Measurements from ENCODE around the gene ZMYND15.
"Not testable (repeated sequence)": the region's sequence is repeated elsewhere in the genome, so short reads cannot be mapped to it uniquely, and the experiment has no call there.

DNA sequence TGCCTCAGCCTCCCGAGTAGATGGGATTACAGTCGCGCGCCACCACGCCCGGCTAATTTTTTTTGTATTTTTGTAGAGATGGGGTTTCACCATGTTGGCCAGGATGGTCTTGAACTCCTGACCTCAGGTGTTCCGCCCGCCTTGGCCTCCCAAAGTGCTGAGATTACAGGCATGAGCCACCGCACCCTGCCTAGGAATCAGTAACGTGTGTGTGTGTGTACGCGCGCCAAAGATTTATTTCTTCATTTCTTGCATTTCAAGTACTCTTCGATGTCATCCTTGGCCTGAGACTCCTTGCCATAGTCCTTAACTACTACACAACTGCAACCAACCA, 35.1 kb upstream of the ZMYND15 start:
- TF ChIP-seq, protein P1, sequence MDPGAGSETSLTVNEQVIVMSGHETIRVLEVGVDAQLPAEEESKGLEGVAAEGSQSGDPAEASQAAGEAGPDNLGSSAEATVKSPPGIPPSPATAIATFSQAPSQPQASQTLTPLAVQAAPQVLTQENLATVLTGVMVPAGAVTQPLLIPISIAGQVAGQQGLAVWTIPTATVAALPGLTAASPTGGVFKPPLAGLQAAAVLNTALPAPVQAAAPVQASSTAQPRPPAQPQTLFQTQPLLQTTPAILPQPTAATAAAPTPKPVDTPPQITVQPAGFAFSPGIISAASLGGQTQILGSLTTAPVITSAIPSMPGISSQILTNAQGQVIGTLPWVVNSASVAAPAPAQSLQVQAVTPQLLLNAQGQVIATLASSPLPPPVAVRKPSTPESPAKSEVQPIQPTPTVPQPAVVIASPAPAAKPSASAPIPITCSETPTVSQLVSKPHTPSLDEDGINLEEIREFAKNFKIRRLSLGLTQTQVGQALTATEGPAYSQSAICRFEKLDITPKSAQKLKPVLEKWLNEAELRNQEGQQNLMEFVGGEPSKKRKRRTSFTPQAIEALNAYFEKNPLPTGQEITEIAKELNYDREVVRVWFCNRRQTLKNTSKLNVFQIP (CRISPR knock-in tag; IDR thresholded peaks at IDR 0.05; ENCODE audit: borderline replicate concordance, low read depth) = not testable (repeated sequence)
- not testable (repeated sequence) for TF ChIP-seq GLIS3 (CRISPR knock-in tag; IDR thresholded peaks at IDR 0.05); ZNF8 (CRISPR knock-in tag; IDR thresholded peaks at IDR 0.05); ZNF565 (CRISPR knock-in tag; conservative IDR thresholded peaks at IDR 0.05; ENCODE audit: low read depth); ZFP3 (CRISPR knock-in tag; IDR thresholded peaks at IDR 0.05)
- TF ChIP-seq, protein P2, sequence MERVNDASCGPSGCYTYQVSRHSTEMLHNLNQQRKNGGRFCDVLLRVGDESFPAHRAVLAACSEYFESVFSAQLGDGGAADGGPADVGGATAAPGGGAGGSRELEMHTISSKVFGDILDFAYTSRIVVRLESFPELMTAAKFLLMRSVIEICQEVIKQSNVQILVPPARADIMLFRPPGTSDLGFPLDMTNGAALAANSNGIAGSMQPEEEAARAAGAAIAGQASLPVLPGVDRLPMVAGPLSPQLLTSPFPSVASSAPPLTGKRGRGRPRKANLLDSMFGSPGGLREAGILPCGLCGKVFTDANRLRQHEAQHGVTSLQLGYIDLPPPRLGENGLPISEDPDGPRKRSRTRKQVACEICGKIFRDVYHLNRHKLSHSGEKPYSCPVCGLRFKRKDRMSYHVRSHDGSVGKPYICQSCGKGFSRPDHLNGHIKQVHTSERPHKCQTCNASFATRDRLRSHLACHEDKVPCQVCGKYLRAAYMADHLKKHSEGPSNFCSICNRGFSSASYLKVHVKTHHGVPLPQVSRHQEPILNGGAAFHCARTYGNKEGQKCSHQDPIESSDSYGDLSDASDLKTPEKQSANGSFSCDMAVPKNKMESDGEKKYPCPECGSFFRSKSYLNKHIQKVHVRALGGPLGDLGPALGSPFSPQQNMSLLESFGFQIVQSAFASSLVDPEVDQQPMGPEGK (CRISPR knock-in tag; IDR thresholded peaks at IDR 0.05; ENCODE audit: borderline replicate concordance) = not testable (repeated sequence)
- TF ChIP-seq, protein P3, sequence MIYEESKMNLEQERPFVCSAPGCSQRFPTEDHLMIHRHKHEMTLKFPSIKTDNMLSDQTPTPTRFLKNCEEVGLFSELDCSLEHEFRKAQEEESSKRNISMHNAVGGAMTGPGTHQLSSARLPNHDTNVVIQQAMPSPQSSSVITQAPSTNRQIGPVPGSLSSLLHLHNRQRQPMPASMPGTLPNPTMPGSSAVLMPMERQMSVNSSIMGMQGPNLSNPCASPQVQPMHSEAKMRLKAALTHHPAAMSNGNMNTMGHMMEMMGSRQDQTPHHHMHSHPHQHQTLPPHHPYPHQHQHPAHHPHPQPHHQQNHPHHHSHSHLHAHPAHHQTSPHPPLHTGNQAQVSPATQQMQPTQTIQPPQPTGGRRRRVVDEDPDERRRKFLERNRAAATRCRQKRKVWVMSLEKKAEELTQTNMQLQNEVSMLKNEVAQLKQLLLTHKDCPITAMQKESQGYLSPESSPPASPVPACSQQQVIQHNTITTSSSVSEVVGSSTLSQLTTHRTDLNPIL (CRISPR knock-in tag; IDR thresholded peaks at IDR 0.05; ENCODE audit: low read depth) = not testable (repeated sequence)

All from SK-N-SH treated with all-trans-retinoic acid at 6 μM for 48 hours (cell line).